NCI-H526 (cell line): Measurements from ENCODE around the gene LIMK1.
"Not testable (repeated sequence)": the region's sequence is repeated elsewhere in the genome, so short reads cannot be mapped to it uniquely, and the experiment has no call there.

Experiments used
- DNase-seq, 2 experiments: peaks; one replicate each; lab custom pipeline; 2025; lab: John Stamatoyannopoulos, UW

Gene LIMK1

DNA sequence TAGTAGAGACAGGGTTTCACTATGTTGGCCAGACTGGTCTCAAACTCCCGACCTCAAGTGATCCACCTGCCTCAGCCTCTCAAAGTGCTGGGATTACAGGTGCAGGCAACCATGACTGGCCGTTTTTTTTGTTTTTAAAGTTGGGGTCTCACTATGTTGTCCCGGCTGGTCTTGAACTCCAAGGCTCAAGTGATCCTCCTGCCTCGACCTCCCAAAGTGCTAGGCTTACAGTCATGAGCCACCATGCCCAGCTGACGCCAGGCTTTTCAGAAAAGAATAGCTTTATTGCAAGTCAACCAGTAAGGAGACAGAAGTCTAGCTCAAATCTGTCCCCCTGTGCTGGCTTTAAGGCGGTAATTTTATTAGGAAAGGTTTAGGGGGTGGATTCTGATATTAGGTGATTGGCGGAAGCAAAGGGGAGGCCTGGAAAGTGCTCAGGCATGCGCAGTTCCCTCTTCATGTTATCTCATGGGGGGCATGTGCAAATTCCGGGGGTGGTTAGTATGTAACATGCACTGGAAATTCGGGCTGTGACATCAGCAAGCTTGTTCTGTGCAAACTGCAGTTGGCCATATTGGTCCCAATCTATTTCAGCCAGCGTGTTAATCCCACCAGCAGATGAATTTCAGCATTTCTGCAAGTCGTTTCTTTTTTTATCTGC, 42.7 kb downstream of the LIMK1 start:
- no peak for DNase-seq

DNA sequence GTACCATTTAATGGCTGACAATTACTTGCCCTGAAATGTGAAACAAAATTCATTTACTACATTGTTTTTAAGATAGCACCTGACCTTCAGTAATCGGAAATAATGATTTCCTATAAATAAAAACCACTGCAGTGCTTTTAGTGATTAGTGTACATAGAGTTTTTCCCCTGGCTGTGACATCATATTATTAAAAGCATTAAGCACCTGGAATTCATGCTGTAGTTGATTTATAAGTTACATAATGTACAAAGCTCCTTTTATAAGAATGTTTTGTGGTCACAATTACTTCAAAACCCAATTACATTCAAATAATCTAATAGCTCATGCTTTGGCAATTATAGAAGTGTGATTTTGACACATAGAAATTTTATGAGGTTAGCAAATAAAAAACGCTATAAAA, 46.3 kb downstream of the LIMK1 start:
- DNase-seq = no peak

DNA sequence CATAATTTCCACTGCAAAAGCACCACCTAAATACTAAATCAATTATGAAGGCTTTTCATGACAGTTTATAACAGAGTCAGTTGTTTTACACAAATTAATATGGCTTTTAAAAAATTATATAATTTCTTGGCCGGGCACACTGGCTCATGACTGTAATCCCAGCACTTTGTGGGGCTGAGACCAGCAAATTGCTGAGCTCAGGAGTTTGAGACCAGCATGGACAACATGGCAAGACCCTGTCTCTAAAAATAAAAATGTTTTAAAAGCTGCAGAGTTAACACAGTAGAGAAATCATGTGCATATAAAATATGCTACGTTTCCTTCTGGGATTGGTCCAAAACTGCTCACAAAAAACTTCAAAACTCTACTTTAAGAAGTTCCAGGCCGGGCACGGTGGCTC, 46.9 kb downstream of the LIMK1 start:
- DNase-seq = no peak

DNA sequence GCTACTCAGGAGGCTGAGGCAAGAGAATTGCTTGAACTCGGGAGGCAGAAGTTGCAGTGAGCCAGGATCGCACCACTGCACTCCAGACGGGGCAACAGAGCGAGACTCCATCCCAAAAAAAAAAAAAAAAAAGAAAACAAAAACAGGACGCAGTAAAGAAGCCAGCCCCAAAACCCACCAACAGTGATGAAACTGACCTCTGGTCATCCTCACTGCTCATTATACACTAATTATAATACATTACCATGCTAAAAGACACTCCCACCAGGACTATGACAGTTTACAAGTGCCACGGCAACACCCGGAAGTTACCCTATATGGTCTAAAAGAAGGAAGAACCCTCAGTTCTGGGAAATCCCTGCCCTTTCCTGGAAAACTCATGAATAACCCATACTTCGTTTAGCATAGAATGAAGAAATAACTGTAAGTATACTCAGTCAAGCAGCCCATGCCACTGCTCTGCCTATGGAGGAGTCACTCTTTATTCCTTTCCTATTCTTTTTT, 50.6 kb downstream of the LIMK1 start:
- DNase-seq = no peak

DNA sequence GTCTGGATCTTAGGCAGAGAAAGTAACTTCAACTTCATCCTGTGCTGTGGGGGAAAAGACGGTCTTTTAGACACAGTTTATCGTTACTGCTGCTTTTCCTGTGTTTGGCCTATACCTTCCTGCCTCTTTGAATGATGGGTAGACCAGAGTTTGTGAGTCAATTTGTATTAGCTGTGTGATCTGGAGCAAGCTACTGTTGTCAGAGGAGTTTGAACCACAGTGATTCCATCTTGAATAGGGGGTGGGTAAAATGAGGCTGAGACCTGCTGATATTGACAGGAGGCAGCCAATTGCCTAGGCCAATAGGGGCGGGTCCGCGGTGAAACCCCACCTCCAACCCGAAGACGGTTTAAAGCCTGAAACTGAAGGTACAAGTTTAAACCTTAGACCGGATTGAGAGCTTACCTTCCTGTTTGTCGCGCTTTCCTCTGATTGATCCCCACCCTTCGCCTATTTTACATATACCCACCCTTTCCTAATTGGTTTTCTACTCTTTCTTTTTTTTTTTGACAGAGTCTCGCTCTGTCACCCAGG, 54.8 kb downstream of the LIMK1 start:
- DNase-seq = no peak

DNA sequence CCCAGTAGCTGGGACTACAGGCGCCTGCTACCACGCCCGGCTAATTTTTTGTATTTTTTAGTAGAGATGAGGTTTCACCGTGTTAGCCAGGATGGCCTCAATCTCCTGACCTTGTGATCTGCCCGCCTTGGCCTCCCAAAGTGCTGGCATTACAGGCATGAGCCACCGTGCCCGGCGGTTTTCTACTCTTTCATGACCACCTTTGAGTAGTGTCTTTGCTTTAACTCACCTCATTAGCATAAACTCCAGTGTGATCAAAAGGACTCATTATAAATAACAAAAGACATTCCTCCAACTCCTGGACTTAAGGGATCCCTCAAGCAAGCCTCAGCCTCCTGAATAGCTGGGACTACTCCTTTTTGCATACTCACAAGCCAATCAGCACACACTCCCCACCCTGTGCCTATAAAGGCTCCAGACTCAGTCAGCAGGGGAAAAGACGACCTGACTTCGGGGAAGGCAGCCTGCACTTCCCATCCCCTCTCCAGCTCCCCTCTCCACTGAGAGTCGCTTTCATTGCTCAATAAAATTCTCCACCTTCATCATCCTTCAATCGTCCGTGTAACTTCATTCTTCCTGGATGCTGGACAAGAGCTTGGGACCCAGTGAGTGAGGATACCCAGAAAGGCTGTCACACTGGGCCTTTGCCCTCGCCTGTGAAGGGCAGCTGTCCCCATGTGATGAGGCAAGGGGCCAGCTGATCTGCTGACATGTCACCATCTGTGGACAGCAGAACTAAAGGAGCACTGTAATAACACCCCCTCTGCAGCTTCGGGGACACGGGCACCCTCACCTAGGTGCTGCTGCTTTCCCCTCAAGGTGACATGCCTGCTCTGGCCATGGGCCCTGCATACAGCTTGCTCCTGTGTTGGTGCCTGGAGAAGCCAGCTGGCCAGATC, 55.6 kb downstream of the LIMK1 start:
- DNase-seq = no peak

DNA sequence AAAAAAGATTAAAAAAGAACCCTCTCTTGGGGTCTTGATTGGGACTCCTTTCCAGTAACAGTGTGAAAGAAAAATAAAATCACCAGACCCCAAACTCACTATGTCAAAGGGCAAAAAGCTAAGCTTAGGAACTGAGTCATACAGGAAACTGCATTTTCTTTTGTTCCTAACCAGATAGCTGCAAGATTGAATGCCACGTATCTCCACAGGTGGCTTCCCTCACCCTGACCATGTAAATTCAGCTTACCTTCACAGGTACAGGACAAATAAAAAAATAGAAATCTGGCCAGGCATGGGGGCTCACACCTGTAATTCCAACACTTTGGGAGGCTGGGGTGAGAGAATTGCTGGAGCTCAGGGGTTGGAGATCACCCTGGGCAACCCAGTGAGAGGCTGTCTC, 58.1 kb downstream of the LIMK1 start:
- DNase-seq = no peak

DNA sequence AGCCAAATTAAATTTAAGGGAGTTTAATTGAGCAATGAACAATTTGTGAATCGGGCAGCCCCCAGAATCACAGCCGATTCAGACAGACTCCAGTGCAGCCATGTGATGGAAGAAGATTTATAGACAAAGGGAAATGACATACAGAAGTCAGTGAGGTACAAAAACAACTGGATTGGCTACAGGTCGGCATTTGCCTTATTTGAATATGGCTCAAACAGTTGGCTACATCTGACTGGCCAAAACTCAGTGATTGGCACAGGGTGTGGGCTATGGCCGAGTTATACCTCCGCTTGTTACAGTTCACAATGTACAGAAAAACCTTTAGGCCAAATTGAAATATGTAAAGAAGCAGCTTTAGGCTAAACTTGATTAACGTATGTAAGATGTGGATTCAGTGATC, 59.8 kb downstream of the LIMK1 start:
- no peak for DNase-seq

DNA sequence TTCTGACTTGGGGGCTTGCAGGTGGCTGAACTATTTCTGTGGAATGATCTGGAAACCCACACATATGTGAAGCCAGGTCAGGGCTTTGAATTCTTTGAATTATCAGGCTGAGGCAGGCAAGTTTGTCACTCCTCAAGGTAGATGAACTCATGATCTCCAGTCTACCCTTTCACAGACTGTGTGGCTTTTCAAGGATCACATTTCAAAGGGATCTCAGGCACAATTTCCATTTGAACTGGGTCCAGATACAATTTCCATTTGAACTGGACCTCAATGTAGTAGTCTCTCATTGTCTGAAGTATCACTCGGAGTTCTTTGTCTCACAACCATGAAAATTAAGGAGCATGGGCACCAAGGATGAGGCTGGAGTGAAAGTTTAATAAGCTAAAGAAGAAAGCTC, 64.9 kb downstream of the LIMK1 start:
- DNase-seq = no peak

DNA sequence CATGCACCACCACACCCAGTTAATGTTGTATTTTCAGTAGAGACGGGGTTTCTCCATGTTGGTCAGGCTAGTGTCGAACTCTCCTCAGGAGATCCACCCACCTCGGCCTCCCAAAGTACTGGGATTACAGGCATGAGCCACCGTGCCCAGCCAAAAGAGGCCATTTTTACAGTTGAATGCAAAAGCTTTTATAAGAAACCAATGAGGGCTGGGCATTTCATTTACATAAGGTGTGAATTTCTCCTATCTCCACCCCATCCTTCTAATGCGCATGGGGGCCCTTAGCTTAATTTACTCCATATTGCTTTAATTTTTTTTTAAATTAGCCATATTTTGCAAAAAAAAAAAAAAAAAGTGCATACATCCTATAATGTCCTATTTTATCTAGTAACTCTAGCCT, 65.5 kb downstream of the LIMK1 start:
- no peak for DNase-seq

DNA sequence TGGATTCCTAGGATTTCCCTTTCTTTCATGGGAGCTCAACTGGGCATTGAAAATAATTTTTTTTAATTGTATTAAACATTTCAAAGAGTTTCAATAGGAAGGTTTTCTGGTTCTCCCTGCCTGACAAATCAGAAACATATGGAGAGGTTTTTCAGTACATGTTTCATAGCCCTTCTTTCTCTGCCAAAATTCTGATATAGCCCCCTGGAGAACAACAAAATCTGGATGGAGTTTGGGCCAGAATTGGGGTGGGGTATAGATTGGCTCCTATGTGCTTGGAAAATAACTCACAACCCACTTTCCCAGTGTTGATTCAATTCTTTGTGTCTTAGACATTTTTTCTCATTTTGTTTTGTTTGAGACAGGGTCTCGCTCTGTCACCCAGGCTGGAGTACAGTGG, 66.0 kb downstream of the LIMK1 start:
- no peak for DNase-seq

DNA sequence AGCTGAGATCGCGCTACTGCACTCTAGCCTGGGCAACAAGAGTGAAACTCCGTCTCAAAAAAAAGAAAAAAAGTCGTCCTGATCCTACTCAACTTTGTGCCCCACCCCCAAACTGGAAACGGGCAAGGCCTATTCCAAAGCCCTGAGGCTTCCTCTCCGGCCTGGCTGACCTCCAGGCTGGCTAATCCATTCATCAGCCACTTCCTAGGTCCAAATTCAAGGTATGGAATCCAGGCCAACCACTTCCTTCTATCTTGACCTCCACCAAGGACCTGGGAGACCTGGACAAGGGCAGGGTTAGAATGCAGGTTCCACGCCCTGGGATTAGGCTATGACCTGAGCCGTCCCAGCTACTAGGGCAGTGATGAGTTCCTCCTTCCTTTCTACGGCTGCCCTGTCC, 70.1 kb downstream of the LIMK1 start:
- no peak for DNase-seq

DNA sequence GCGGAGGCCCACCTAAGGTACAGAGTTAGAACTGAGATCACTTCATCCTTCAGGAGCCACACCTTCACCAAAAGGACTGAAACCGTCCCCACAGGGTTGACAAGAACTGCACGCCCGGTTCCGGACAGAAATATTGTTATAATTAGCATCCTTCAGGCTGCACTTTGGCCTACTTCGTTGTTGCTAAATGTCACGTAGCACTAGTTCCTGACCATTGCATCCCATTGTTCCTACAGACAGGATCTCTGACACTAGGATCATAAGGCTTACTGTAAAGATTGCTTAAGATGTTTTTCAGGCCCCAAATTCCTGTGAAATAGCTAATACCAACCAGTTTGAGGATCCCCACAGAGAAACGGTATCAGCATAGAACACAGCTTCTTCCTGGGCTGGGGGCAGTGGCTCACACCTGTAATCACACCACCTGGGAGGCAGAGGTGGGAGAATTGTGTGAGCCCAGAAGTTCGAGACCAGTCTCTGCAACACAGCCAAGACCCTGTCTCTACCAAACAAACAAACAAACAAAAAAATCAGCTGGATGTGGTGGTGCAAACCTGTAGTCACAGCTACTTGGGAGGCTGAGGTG, 72.3 kb downstream of the LIMK1 start:
- DNase-seq = no peak

DNA sequence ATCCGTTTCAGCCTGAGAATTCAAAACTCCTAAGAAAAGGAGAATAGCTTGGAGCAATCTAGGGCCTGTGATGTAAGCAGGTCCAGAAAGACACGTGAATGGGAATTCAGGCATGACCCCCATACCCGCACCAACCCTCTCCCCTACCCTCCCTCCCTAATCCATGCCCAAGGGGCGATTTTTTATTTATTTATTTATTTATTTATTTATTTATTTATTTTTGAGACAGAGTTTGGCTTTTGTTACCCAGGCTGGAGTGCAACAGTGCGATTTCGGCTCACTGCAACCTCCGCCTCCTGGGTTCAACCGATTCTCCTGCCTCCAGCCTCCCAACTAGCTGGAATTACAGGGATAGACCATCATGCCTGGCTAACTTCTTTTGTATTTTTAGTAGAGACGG, 74.0 kb downstream of the LIMK1 start:
- no peak for DNase-seq

DNA sequence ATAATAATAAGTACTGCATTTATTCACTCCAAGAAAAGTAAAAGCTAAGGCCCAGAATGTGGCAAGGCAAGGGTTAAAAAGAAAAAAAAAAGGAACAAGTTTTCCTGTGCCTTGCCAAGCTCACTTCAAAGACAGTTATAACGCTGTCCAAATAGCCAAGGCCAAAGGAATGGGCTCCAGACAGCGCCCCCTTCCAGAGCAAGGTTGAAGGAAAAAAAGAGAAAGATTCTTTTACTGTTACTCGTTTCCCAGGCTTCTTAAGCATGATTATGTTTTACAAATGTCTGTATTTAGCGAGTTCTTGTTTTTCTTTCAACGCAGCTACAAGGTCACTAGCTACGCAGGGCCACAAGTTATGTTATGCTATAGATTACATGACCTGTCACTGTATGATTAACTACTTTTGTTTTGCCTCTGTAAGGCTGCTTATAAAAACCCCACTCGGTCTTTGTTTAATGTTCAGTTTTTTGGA, 81.4 kb downstream of the LIMK1 start:
- no peak for DNase-seq

DNA sequence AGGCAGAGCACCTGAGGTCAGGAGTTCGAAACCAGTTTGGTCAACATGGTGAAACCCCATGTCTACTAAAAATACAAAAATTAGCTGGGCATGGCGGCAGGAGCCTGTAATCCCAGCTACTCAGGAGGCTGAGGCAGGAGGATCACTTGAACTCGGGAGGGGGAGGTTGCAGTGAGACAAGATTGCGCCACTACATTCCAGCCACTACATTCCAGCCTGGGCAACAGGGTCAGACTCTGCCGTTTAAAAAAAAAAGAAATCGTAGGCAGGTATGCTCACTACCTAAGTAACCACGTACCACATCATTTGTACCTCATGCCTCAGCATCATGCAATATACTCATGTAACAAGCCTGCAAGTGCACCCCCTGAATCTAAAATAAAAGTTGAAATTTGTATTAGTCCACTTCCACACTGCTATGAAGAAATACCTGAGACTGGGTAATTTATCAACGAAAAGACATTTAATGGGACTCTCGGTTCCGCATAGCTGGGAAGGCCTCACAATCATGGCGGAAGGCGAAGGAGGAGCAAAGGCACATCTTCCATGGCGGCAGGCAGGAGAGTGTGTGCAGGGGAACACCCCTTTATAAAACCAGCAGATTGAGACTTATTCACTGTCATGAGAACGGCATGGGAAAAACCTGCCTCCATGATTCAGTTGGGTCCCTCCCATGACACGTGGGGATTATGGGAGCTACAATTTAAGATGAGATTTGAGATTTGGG, 82.4 kb downstream of the LIMK1 start:
- DNase-seq = no peak

DNA sequence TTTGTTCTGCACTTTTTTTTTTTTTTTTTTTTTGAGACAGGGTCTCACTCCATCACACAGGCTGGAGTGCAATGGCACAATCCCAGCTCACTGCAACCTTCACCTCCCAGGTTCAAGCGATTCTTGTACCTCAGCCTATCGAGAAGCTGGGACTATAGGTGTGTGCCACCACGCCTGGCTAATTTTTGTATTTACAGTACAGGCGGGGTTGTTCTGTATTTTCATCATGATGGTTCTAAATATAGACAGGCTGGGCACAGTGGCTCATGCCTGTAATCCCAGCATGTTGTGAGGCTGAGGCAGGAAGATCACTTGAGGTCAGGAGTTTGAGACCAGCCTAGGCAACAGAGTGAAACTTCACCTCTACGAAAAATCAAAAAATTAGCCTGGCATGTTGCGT, 83.7 kb downstream of the LIMK1 start:
- DNase-seq = not testable (repeated sequence)
